Measurements from ENCODE around the gene SYT1.
"Not testable (repeated sequence)": the region's sequence is repeated elsewhere in the genome, so short reads cannot be mapped to it uniquely, and the experiment has no call there.

SYT1 gene

GRCh38 chr12:79023784-79024183 is 159.2 kb downstream of the SYT1 start:
- no peak overlapping the region for H3K4me3 ChIP-seq (ENCODE audit: control insufficient read depth, low read depth, low read length)
- no peak for TF ChIP-seq CTCF (conservative IDR thresholded peaks at IDR 0.05; ENCODE audit: control insufficient read depth, insufficient read depth, low read depth, low read length)
- peak; percentile 12 for DNase-seq (ENCODE audit: low read depth)

GRCh38 chr12:79033788-79034187 is 169.2 kb downstream of the SYT1 start:
- no peak for TF ChIP-seq CTCF (conservative IDR thresholded peaks at IDR 0.05; ENCODE audit: control insufficient read depth, insufficient read depth, low read depth, low read length)
- DNase-seq (ENCODE audit: low read depth), result no peak
- H3K4me3 ChIP-seq (ENCODE audit: control insufficient read depth, low read depth, low read length), result no peak overlapping the region

GRCh38 chr12:79044748-79045147 is 180.2 kb downstream of the SYT1 start:
- DNase-seq (ENCODE audit: low read depth); H3K4me3 ChIP-seq (ENCODE audit: control insufficient read depth, low read depth, low read length): not testable (repeated sequence)

GRCh38 chr12:79045149-79045703 is 180.7 kb downstream of the SYT1 start:
- not testable (repeated sequence) for DNase-seq (ENCODE audit: low read depth); H3K4me3 ChIP-seq (ENCODE audit: control insufficient read depth, low read depth, low read length)

GRCh38 chr12:79046021-79046420 is 181.4 kb downstream of the SYT1 start:
- no peak for TF ChIP-seq CTCF (conservative IDR thresholded peaks at IDR 0.05; ENCODE audit: control insufficient read depth, insufficient read depth, low read depth, low read length)

GRCh38 chr12:79048962-79049361 is 184.4 kb downstream of the SYT1 start:
- no peak overlapping the region for H3K4me3 ChIP-seq (ENCODE audit: control insufficient read depth, low read depth, low read length)
- no peak for TF ChIP-seq CTCF (conservative IDR thresholded peaks at IDR 0.05; ENCODE audit: control insufficient read depth, insufficient read depth, low read depth, low read length)
- DNase-seq (ENCODE audit: low read depth), result no peak

More at GRCh38 chr12:79046021-79046420, 181.4 kb downstream of the SYT1 start:
- no peak overlapping the region for H3K4me3 ChIP-seq (ENCODE audit: control insufficient read depth, low read depth, low read length)
- no peak for DNase-seq (ENCODE audit: low read depth)

GRCh38 chr12:79053394-79053793 is 188.8 kb downstream of the SYT1 start:
- no peak for DNase-seq (ENCODE audit: low read depth)
- TF ChIP-seq CTCF (conservative IDR thresholded peaks at IDR 0.05; ENCODE audit: control insufficient read depth, insufficient read depth, low read depth, low read length), result no peak
- H3K4me3 ChIP-seq (ENCODE audit: control insufficient read depth, low read depth, low read length), result no peak overlapping the region

GRCh38 chr12:79055926-79056674 is 191.5 kb downstream of the SYT1 start:
- DNase-seq (ENCODE audit: low read depth), result peak; percentile 70
- no peak overlapping the region for H3K4me3 ChIP-seq (ENCODE audit: control insufficient read depth, low read depth, low read length)
- TF ChIP-seq CTCF (conservative IDR thresholded peaks at IDR 0.05; ENCODE audit: control insufficient read depth, insufficient read depth, low read depth, low read length), result no peak
